Measurements from ENCODE around the gene ZIK1. TPM values are rescaled to one million over a fixed set of nuclear protein-coding genes. Genes with fewer than 3 reads are reported as not detected.

ZIK1 gene
- total RNA-seq, 4 donors from 2014 or later: 0.65 to 8.7 (median 3.9) TPM

DNA sequence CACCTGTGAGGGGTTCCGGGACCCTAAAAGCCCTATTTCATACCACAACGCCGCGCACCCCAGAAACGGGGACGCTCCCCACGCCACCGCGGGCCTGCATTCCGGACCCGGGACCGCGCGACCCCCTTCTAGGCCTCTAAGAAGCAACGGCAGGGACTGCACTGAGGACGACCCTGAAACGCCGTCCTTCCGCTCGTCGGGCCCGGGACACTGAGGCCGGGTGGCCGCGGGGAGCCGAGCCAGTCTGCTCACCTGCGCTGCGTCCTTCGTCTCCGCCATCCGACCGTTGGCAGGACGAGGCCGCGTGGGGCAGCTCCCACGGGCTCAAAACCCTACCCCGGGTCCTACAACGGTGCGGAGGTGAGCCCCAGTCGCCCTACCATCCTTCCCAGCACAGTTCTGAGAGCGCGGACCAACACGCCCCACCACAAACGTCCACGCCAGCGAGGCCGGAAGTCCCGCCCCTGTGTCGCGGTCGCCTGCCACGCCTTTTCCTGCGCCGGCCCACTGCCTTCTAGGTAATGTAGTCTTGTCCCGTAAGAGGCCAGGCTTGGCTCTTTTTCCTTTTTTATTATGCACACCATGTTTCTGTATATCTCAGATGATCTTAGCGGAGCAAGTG is 24.4 kb upstream of the ZIK1 start, which contains the start of gene ZNF550:
Gene ZNF550, minus strand, starts transcription at position 460 of the 622 bp plus-strand sequence. Its CDS starts 181 bp downstream, at position 279.
- TF ChIP-seq CTCF (IDR thresholded peaks at IDR 0.05; ENCODE audit: low read depth): no peak

DNA sequence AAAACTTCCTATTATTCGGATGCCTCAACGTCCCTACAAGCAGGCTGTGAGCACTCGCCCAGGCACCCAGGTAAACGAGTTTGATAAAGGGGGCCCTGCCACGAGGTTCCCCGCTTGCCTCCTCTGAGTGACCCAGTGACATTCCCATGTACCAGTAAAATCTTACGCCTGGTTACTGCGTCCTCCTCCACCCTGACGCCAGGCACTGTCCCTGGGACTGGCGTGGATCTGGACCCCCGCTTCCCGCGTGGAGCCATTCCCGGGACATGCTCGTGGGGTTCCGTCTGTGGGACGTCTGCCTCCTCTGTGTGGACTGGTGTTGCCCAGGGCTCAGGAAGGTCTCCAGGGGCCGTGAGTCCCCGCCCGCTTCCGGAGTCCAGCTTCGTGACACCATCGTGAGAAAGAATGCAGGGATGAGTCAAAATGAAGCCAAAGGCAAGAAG is 23.9 kb upstream of the ZIK1 start:
- TF ChIP-seq CTCF (IDR thresholded peaks at IDR 0.05; ENCODE audit: low read depth): no peak

DNA sequence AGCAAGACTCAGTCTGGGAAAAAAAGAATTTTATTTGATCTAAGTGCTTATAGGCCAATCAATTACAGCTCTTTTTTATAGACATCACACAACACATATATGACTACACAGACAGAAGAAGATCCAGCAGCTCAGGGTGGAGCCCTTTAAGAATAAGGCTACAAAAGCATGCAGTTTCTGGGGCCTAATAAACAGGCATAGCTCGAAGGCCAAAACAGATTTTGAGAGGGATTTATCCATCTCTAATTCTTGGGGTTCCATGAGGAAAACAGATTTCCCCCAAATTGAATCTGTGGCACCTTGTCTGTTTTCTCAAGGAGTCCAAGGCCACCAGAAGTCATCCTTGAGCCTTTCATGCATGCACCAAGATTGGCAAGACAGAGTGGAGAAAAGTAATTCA is 20.4 kb upstream of the ZIK1 start:
- no peak for TF ChIP-seq CTCF (IDR thresholded peaks at IDR 0.05; ENCODE audit: low read depth)

DNA sequence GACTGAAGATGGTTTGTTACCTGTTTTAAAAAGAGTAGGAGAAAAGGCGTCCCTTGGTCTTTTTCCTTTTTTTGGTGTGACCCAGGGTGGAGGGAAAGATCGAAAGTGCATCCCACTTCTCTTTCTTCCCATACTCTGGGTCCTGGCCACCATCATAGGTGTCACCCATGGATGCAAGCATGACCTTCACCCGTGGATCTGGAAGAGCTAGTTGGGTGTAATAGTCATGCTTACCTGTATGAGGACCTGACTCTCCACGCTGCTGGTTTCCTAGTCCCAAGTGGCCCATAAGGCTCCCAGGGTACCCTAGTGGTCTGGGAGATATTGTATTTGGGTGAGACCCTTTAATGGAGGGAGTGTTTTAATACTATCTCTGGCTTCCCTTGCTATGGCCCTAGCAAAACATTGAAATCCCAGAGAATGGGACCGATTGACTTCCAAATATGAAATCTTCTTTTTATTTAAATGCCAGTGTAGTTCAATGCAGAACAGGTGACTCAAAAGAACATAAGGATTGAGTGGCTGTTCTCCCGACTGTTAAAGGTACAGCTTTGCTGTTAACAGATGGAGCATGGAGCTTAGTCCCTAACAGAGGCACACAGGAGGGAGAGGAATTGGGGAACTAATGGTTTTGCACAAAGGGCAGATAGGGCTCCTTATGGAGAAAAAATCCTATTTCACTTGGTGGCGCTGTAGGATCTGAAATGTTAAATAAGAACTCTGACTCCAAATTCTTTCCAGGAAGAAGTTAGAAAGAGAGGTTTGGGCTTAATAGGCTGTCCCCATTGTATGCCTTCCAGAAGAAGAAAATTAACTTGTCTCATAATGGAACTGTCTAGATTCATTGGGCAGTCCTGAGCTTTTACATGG is 17.3 kb upstream of the ZIK1 start:
- TF ChIP-seq CTCF (IDR thresholded peaks at IDR 0.05; ENCODE audit: low read depth): no peak

DNA sequence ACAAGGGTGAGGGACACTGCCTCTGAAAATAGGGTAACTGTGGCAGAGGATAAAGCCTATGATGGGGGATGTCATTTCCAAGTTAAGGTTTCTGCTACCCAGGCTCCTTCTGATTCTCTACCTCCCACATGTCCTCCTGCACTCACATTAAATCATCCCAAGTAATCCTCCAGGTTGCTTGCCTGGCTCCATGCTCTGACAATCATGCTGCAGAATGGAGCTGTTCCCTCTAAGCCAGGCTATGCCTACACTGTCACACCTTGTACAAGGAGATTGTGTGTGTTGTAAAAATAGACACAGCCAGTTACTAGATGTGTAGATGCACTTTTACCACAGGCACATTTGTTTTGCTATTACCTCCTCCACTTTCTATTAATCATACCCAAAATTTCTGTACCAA is 13.2 kb upstream of the ZIK1 start:
- TF ChIP-seq CTCF (IDR thresholded peaks at IDR 0.05; ENCODE audit: low read depth): no peak

DNA sequence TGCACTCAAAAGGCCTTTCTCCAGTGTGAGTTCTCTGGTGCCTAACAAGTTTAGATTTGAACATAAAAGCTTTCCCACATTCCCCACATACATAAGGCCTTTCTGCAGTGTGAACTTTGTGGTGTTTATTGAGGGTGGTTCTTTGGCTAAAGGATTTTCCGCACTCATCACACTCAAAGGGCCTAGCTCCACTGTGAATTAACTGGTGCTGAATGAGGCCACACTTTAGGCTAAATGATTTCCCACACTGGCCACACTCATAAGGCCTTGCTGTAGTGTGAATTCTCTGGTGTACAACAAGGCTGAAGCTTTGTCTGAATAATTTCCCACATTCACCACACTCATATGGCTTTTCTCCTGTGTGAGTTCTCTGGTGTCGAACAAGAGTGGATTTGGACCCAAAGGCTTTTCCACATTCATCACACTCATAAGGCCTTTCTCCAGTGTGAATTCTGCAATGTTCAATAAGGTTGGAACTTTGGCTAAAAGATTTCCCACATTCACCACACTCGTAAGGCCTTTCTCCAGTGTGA is 11.5 kb upstream of the ZIK1 start:
- no peak for TF ChIP-seq CTCF (IDR thresholded peaks at IDR 0.05; ENCODE audit: low read depth)

DNA sequence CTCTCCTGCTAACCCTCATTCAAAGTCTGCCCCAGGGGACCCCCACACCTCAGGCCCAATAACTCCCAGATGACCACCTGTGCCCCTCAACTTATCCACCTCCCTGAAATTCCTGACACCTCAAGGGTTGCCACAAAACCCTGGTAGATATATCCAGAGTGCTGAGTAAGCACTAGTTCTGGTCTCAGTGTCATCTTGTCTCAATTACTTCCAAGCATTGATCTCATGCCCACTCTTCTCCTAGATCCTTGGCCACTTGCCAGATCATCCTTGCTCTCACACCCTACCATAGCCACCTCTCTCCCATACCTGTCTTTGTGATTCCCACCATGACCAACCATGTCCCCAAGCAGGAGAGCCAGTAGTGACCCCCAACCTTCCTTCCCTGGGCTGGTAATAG is 7.3 kb upstream of the ZIK1 start:
- no peak for TF ChIP-seq CTCF (IDR thresholded peaks at IDR 0.05; ENCODE audit: low read depth)

Data from subcutaneous adipose tissue (tissue), 4 donors.